ENCODE data around the gene CDC42EP2.

Gene CDC42EP2

GRCh38 chr11:65290448-65291165, 24.1 kb upstream of the CDC42EP2 start:
- Mint-ChIP-seq H3K27ac (no peak overlapping the region), H3K9me3 (no peaks in the 10 kb centered on the region), H3K27me3 (ENCODE audit: low read depth) (no peaks in the 10 kb centered on the region), H3K36me3 (ENCODE audit: low read depth) (peaks cover 51% of the 10 kb centered on the region), H3K4me3 (no peak overlapping the region), H3K4me1 (ENCODE audit: low read depth) (no peaks in the 10 kb centered on the region)
- DNase-seq (ENCODE audit: low spot score): no peak

- Mint-ChIP-seq H3K9me3 (no peaks in the 10 kb centered on the region), H3K27me3 (ENCODE audit: low read depth) (no peaks in the 10 kb centered on the region), H3K27ac (peak overlapping the region; percentile 32), H3K4me1 (ENCODE audit: low read depth) (no peaks in the 10 kb centered on the region), H3K4me3 (no peak overlapping the region), H3K36me3 (ENCODE audit: low read depth) (peaks cover 56% of the 10 kb centered on the region)
- no peak for DNase-seq (ENCODE audit: low spot score)
Measured at GRCh38 chr11:65291613-65292012, 23.1 kb upstream of the CDC42EP2 start.

- H3K4me3 Mint-ChIP-seq: no peak overlapping the region
- H3K27me3 Mint-ChIP-seq (ENCODE audit: low read depth): no peaks in the 10 kb centered on the region
- H3K9me3 Mint-ChIP-seq: no peaks in the 10 kb centered on the region
- peak overlapping the region; percentile 26 for H3K27ac Mint-ChIP-seq
- H3K4me1 Mint-ChIP-seq (ENCODE audit: low read depth): no peaks in the 10 kb centered on the region
- DNase-seq (ENCODE audit: low spot score): no peak
- H3K36me3 Mint-ChIP-seq (ENCODE audit: low read depth): peaks cover 50% of the 10 kb centered on the region
Measured at GRCh38 chr11:65292890-65293289, 21.8 kb upstream of the CDC42EP2 start.

GRCh38 chr11:65293909-65294381, 20.7 kb upstream of the CDC42EP2 start:
- Mint-ChIP-seq H3K4me1 (ENCODE audit: low read depth) (no peaks in the 10 kb centered on the region), H3K36me3 (ENCODE audit: low read depth) (peaks cover 50% of the 10 kb centered on the region), H3K9me3 (no peaks in the 10 kb centered on the region), H3K27ac (no peak overlapping the region), H3K27me3 (ENCODE audit: low read depth) (no peaks in the 10 kb centered on the region), H3K4me3 (no peak overlapping the region)
- DNase-seq (ENCODE audit: low spot score): no peak

- H3K27me3 Mint-ChIP-seq (ENCODE audit: low read depth): no peaks in the 10 kb centered on the region
- peaks cover 44% of the 10 kb centered on the region for H3K36me3 Mint-ChIP-seq (ENCODE audit: low read depth)
- H3K4me1 Mint-ChIP-seq (ENCODE audit: low read depth): no peaks in the 10 kb centered on the region
- H3K27ac Mint-ChIP-seq: no peak overlapping the region
- DNase-seq (ENCODE audit: low spot score): no peak
- no peak overlapping the region for H3K4me3 Mint-ChIP-seq
- H3K9me3 Mint-ChIP-seq: no peaks in the 10 kb centered on the region
Measured at GRCh38 chr11:65295001-65295400, 19.7 kb upstream of the CDC42EP2 start.

- no peak for DNase-seq (ENCODE audit: low spot score)
- Mint-ChIP-seq H3K27me3 (ENCODE audit: low read depth) (no peaks in the 10 kb centered on the region), H3K27ac (no peak overlapping the region), H3K9me3 (no peaks in the 10 kb centered on the region), H3K4me3 (no peak overlapping the region), H3K4me1 (ENCODE audit: low read depth) (no peaks in the 10 kb centered on the region), H3K36me3 (ENCODE audit: low read depth) (peaks cover 39% of the 10 kb centered on the region)
Measured at GRCh38 chr11:65295571-65296341, 18.9 kb upstream of the CDC42EP2 start.

- H3K9me3 Mint-ChIP-seq: no peaks in the 10 kb centered on the region
- no peak for DNase-seq (ENCODE audit: low spot score)
- peaks cover 29% of the 10 kb centered on the region for H3K36me3 Mint-ChIP-seq (ENCODE audit: low read depth)
- H3K4me1 Mint-ChIP-seq (ENCODE audit: low read depth): no peaks in the 10 kb centered on the region
- H3K27ac Mint-ChIP-seq: no peak overlapping the region
- H3K27me3 Mint-ChIP-seq (ENCODE audit: low read depth): no peaks in the 10 kb centered on the region
- H3K4me3 Mint-ChIP-seq: no peak overlapping the region
Measured at GRCh38 chr11:65297026-65297672, 17.5 kb upstream of the CDC42EP2 start.

- H3K9me3 Mint-ChIP-seq: no peaks in the 10 kb centered on the region
- no peaks in the 10 kb centered on the region for H3K4me1 Mint-ChIP-seq (ENCODE audit: low read depth)
- peaks cover 27% of the 10 kb centered on the region for H3K36me3 Mint-ChIP-seq (ENCODE audit: low read depth)
- no peak overlapping the region for H3K4me3 Mint-ChIP-seq
- no peaks in the 10 kb centered on the region for H3K27me3 Mint-ChIP-seq (ENCODE audit: low read depth)
- no peak overlapping the region for H3K27ac Mint-ChIP-seq
- DNase-seq (ENCODE audit: low spot score): no peak
Measured at GRCh38 chr11:65298131-65298535, 16.5 kb upstream of the CDC42EP2 start.

GRCh38 chr11:65298655-65299179, 15.9 kb upstream of the CDC42EP2 start:
- H3K4me3 Mint-ChIP-seq: no peak overlapping the region
- no peaks in the 10 kb centered on the region for H3K9me3 Mint-ChIP-seq
- H3K36me3 Mint-ChIP-seq (ENCODE audit: low read depth): peaks cover 24% of the 10 kb centered on the region
- H3K27me3 Mint-ChIP-seq (ENCODE audit: low read depth): no peaks in the 10 kb centered on the region
- no peaks in the 10 kb centered on the region for H3K4me1 Mint-ChIP-seq (ENCODE audit: low read depth)
- H3K27ac Mint-ChIP-seq: no peak overlapping the region
- no peak for DNase-seq (ENCODE audit: low spot score)

- Mint-ChIP-seq H3K4me3 (no peak overlapping the region), H3K4me1 (ENCODE audit: low read depth) (no peaks in the 10 kb centered on the region), H3K27ac (no peak overlapping the region), H3K9me3 (no peaks in the 10 kb centered on the region), H3K27me3 (ENCODE audit: low read depth) (no peaks in the 10 kb centered on the region), H3K36me3 (ENCODE audit: low read depth) (peaks cover 15% of the 10 kb centered on the region)
- DNase-seq (ENCODE audit: low spot score): no peak
Measured at GRCh38 chr11:65300621-65301275, 13.9 kb upstream of the CDC42EP2 start.

GRCh38 chr11:65301491-65302329, 13.0 kb upstream of the CDC42EP2 start:
- DNase-seq (ENCODE audit: low spot score): no peak
- H3K27ac Mint-ChIP-seq: peak overlapping the region; percentile 17
- no peak overlapping the region for H3K4me3 Mint-ChIP-seq
- peaks cover 8% of the 10 kb centered on the region for H3K36me3 Mint-ChIP-seq (ENCODE audit: low read depth)
- no peaks in the 10 kb centered on the region for H3K9me3 Mint-ChIP-seq
- no peaks in the 10 kb centered on the region for H3K27me3 Mint-ChIP-seq (ENCODE audit: low read depth)
- no peaks in the 10 kb centered on the region for H3K4me1 Mint-ChIP-seq (ENCODE audit: low read depth)

- Mint-ChIP-seq H3K4me1 (ENCODE audit: low read depth) (no peaks in the 10 kb centered on the region), H3K27me3 (ENCODE audit: low read depth) (no peaks in the 10 kb centered on the region), H3K27ac (no peak overlapping the region), H3K9me3 (no peaks in the 10 kb centered on the region), H3K4me3 (no peak overlapping the region), H3K36me3 (ENCODE audit: low read depth) (peaks cover 8% of the 10 kb centered on the region)
- DNase-seq (ENCODE audit: low spot score): no peak
Measured at GRCh38 chr11:65303555-65303954, 11.1 kb upstream of the CDC42EP2 start.

- Mint-ChIP-seq H3K27me3 (ENCODE audit: low read depth) (no peaks in the 10 kb centered on the region), H3K9me3 (no peaks in the 10 kb centered on the region), H3K4me1 (ENCODE audit: low read depth) (no peaks in the 10 kb centered on the region), H3K27ac (no peak overlapping the region), H3K36me3 (ENCODE audit: low read depth) (peaks cover 8% of the 10 kb centered on the region), H3K4me3 (no peak overlapping the region)
- no peak for DNase-seq (ENCODE audit: low spot score)
Measured at GRCh38 chr11:65304110-65304509, 10.6 kb upstream of the CDC42EP2 start.
